Colonic mucosa (tissue), 4 donors: ENCODE data around the gene SCFD2. TPM values are rescaled to one million over a fixed set of nuclear protein-coding genes. Genes with fewer than 3 reads are reported as not detected.
A peak's percentile ranks its signal among the peaks of the same experiment; 100 is the strongest.

Source experiments
- DNase-seq: peaks from one replicate; pipeline ENCODE4 v3.0.0-alpha.2; 2020
- H3K27ac ChIP-seq: fragments of 200-600 bp; one replicate; pipeline ENCODE4 v1.8.0; 2021
- H3K27me3 ChIP-seq: fragments of 200-600 bp; one replicate; pipeline ENCODE4 v1.8.0; 2021
- H3K36me3 ChIP-seq: fragments of 200-600 bp; one replicate; pipeline ENCODE4 v1.8.0; 2021
- H3K4me1 ChIP-seq: fragments of 200-600 bp; one replicate; pipeline ENCODE4 v1.8.0; 2021; ENCODE audit warnings: mild to moderate bottlenecking
- H3K4me3 ChIP-seq: fragments of 200-600 bp; one replicate; pipeline ENCODE4 v1.8.0; 2021
- H3K9ac ChIP-seq, 2 donors: one replicate each; pipeline ENCODE4 v1.7.0; 2013; ENCODE audit warnings: control low read depth in 2 of 2, low read depth in 2 of 2, low read length in 2 of 2
- H3K9me3 ChIP-seq: fragments of 200-600 bp; one replicate; pipeline ENCODE4 v1.8.0; 2021
- intact Hi-C: fragments of 100-400 bp; cut with DNase I; formaldehyde crosslinking; loops from one replicate; pipeline ENCODE4 v1.14.1; 2022
- total RNA-seq, 2 donors: library from RNA; stranded (reverse); fragmentation: NEBNext Ultra II Directional in 1 of 2; extraction: Animal tissue kit (Norgen Biotek cat#: 25700) in 1 of 2; gene quantifications; one replicate each; pipeline ENCODE4 v1.2.1, GENCODE V29; 2021
- TF ChIP-seq, protein P1 (sequence below): fragments of 200-600 bp; IDR thresholded peaks from one replicate; pipeline ENCODE4 v1.8.0; 2022; ENCODE audit warnings: antibody characterized with exemption, mild to moderate bottlenecking
- donor health status: healthy.
- donor health status: DM: no; HTN: no; CAD: no.
- donor health status: DM: no; HTN: no; CAD: no.

SCFD2 gene
- total RNA-seq, 2 donors from 2014 or later = 11.5 to 29.4 TPM

DNA sequence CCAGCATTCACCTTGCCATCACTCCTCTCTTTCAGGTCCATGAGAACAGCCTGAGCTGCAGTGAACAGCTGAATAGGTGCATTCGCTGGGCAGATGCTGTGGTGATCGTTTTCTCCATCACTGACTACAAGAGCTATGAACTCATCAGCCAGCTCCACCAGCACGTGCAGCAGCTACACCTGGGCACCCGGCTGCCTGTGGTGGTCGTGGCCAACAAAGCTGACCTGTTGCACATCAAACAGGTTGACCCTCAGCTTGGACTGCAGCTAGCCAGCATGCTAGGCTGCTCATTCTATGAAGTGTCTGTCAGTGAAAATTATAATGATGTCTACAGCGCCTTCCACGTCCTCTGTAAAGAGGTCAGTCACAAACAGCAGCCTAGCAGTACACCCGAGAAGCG lies 500.6 kb downstream of the SCFD2 start:
- H3K4me3 ChIP-seq = no peak overlapping the region
- no peaks in the 10 kb centered on the region for H3K36me3 ChIP-seq
- H3K4me1 ChIP-seq = no peaks in the 10 kb centered on the region
- no peak for DNase-seq
- no peak overlapping the region for H3K9ac ChIP-seq
- H3K9me3 ChIP-seq = no peaks in the 10 kb centered on the region
- intact Hi-C loops = no loop called here
- H3K27ac ChIP-seq = no peak overlapping the region
- no peaks in the 10 kb centered on the region for H3K27me3 ChIP-seq
- TF ChIP-seq, protein P1, sequence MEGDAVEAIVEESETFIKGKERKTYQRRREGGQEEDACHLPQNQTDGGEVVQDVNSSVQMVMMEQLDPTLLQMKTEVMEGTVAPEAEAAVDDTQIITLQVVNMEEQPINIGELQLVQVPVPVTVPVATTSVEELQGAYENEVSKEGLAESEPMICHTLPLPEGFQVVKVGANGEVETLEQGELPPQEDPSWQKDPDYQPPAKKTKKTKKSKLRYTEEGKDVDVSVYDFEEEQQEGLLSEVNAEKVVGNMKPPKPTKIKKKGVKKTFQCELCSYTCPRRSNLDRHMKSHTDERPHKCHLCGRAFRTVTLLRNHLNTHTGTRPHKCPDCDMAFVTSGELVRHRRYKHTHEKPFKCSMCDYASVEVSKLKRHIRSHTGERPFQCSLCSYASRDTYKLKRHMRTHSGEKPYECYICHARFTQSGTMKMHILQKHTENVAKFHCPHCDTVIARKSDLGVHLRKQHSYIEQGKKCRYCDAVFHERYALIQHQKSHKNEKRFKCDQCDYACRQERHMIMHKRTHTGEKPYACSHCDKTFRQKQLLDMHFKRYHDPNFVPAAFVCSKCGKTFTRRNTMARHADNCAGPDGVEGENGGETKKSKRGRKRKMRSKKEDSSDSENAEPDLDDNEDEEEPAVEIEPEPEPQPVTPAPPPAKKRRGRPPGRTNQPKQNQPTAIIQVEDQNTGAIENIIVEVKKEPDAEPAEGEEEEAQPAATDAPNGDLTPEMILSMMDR = no peak

DNA sequence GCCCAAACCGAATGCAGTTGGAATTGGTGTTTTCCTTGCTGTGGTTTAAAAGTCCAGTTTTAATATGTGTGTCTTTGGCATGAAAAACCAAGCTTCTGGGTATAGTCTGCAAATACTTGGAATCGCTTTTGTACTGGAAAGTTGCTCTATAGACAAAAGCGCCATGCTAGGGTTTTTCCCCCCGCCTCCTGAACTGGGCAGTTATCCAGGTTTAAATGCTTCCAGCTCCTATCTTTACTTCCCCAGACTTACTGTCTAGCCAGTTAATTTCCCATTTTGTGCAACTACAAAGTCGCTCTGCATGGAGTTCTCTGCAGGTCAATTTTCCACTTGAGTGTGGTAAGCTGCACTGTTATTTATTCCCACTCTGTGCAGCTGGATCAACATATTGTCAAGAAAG lies 501.1 kb downstream of the SCFD2 start:
- no peak overlapping the region for H3K9ac ChIP-seq
- intact Hi-C loops = no loop called here
- DNase-seq = no peak
- no peaks in the 10 kb centered on the region for H3K36me3 ChIP-seq
- no peaks in the 10 kb centered on the region for H3K27me3 ChIP-seq
- no peaks in the 10 kb centered on the region for H3K9me3 ChIP-seq
- no peak overlapping the region for H3K27ac ChIP-seq
- no peaks in the 10 kb centered on the region for H3K4me1 ChIP-seq
- TF ChIP-seq, protein P1 = no peak
- H3K4me3 ChIP-seq = no peak overlapping the region

DNA sequence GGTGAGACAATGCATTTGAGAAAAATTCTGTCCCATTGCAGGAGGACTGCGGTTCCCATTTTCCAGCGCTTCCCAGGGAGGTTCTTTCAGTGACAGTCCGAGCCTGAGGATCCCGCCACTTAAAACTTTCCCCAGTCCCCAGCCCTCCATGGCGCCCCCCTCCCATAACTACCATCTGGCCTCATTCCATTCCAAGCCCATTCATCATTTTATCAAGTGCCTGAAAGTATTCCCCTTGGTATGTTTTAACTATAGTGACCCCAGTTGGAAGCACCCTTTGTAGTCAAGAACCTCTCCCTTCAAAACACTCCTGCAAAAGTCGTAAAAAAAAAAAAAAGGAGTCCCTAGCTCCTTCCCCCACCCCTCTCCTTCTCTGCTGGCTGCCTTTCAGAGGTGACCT lies 502.5 kb downstream of the SCFD2 start:
- Histone ChIP-seq H3K4me3 (no peak overlapping the region), H3K27ac (no peak overlapping the region), H3K27me3 (no peaks in the 10 kb centered on the region), H3K36me3 (no peaks in the 10 kb centered on the region), H3K9ac (no peak overlapping the region), H3K4me1 (no peaks in the 10 kb centered on the region), H3K9me3 (no peaks in the 10 kb centered on the region)
- TF ChIP-seq, protein P1 = no peak
- intact Hi-C loops = no loop called here
- DNase-seq = no peak

DNA sequence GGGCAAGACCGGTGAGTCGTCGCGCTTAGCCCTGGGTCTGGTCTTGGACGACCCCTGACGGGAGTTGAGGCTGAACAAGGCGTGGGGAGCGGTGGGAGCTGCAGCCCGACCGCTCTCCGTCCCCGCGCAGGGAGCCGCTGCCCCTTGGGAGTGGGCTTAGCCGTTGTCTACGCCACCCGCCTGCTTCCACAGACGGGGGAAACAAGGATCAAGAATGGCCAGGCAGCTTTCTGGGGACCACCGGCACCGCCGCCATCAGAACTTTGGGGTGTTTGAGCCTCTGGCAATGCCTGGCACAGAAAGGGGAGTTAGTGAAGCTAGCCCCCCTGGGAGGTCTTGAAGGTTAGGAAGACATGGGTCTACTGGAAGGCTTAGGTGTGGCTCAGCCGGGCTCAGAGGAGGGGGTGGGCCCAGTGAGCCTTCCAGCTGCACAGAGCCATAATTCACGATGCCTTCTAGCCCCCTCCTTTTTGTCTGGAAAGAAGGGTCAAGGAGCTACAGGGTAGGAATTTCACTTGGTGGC lies 503.2 kb downstream of the SCFD2 start:
- peak overlapping the region; percentile 64 for H3K4me3 ChIP-seq
- H3K36me3 ChIP-seq = no peaks in the 10 kb centered on the region
- DNase-seq = no peak
- H3K9ac ChIP-seq = peak overlapping the region in 1 of 2 donors; percentile 45
- no peaks in the 10 kb centered on the region for H3K4me1 ChIP-seq
- no peaks in the 10 kb centered on the region for H3K9me3 ChIP-seq
- H3K27ac ChIP-seq = no peak overlapping the region
- TF ChIP-seq, protein P1 = no peak
- intact Hi-C loops = no loop called here
- no peaks in the 10 kb centered on the region for H3K27me3 ChIP-seq

DNA sequence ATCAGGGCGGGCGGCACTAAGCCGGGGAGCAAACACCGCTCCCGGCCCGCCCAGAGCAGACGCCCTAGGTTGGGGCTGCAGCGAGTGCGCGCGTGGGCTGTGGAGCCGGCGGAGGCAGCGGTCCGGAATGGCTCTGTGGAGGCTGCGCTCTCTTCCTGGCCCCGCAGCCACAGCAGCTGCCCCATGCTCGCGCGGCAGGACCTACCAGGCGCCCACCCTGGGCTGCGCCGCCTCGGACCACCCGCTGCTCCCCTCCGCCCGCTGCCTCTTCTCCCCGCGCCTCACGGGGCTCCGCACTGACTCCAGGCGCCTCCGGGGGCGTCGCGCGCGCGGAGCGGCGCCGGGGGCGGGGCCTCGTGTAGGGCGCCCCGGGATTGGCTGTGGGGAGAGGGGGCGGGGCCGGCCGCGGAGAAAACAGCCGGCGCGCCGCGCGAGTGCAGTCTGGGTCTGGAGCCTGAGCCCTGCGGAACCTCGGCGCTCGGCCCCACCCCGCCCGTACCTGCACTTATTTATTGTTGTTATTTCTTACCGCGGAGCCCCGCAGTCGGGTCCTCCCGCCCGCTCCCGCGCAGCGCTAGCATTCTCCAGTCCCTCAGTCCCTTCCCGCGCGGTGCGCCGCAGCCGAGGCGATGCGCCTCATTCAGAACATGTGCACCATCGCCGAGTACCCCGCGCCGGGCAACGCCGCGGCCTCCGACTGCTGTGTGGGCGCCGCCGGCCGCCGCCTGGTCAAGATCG lies 503.8 kb downstream of the SCFD2 start, which contains the start of gene RASL11B:
RASL11B (plus strand) TSS at position 439 of the 738 bp plus-strand sequence; CDS start at position 630, 191 bp downstream.
- no peaks in the 10 kb centered on the region for H3K36me3 ChIP-seq
- no peaks in the 10 kb centered on the region for H3K4me1 ChIP-seq
- peak within 1 kb of the TSS in 1 of 2 donors; percentile 51 for H3K9ac ChIP-seq
- TF ChIP-seq, protein P1 = no peak
- peak within 1 kb of the TSS; percentile 64 for H3K4me3 ChIP-seq
- peak; percentile 84 for DNase-seq
- H3K27me3 ChIP-seq = no peaks in the 10 kb centered on the region
- no peaks in the 10 kb centered on the region for H3K9me3 ChIP-seq
- intact Hi-C loops = no loop called here
- H3K27ac ChIP-seq = no peak within 1 kb of the TSS
